Measurements from ENCODE around the gene SPRN.
"Not testable (repeated sequence)": the region's sequence is repeated elsewhere in the genome, so short reads cannot be mapped to it uniquely, and the experiment has no call there.

Gene SPRN

GRCh38 chr10:133456041-133456951, 31.9 kb upstream of the SPRN start:
- DNase-seq (ENCODE audit: low read depth), result no peak

- no peak for DNase-seq (ENCODE audit: low read depth)
Observed at GRCh38 chr10:133455611-133456031, 31.2 kb upstream of the SPRN start.

GRCh38 chr10:133455196-133455595, 30.8 kb upstream of the SPRN start:
- no peak for DNase-seq (ENCODE audit: low read depth)

GRCh38 chr10:133454204-133454893, 29.9 kb upstream of the SPRN start:
- DNase-seq (ENCODE audit: low read depth), result no peak

GRCh38 chr10:133453516-133454203, 29.2 kb upstream of the SPRN start, which contains the start of gene SCART1:
TSS of gene SCART1 (plus strand) at chr10:133453945. CDS start at chr10:133453998, 53 bp downstream.
- no peak for DNase-seq (ENCODE audit: low read depth)

- no peak for DNase-seq (ENCODE audit: low read depth)
Observed at GRCh38 chr10:133452453-133452852, 28.0 kb upstream of the SPRN start.

GRCh38 chr10:133451346-133451745, 26.9 kb upstream of the SPRN start:
- no peak for DNase-seq (ENCODE audit: low read depth)

- no peak for DNase-seq (ENCODE audit: low read depth)
Observed at GRCh38 chr10:133448120-133448519, 23.7 kb upstream of the SPRN start.

GRCh38 chr10:133446979-133447378, 22.6 kb upstream of the SPRN start:
- DNase-seq (ENCODE audit: low read depth), result no peak

GRCh38 chr10:133445751-133446708, 21.6 kb upstream of the SPRN start:
- no peak for DNase-seq (ENCODE audit: low read depth)

GRCh38 chr10:133445268-133445732, 20.9 kb upstream of the SPRN start:
- DNase-seq (ENCODE audit: low read depth), result no peak

- DNase-seq (ENCODE audit: low read depth), result no peak
Observed at GRCh38 chr10:133444342-133445267, 20.2 kb upstream of the SPRN start.

- no peak for DNase-seq (ENCODE audit: low read depth)
Observed at GRCh38 chr10:133442967-133443924, 18.8 kb upstream of the SPRN start.

- no peak for DNase-seq (ENCODE audit: low read depth)
Observed at GRCh38 chr10:133442191-133442966, 18.0 kb upstream of the SPRN start.

- DNase-seq (ENCODE audit: low read depth), result no peak
Observed at GRCh38 chr10:133441780-133442179, 17.4 kb upstream of the SPRN start.

- DNase-seq (ENCODE audit: low read depth), result not testable (repeated sequence)
Observed at GRCh38 chr10:133441356-133441755, 16.9 kb upstream of the SPRN start.

- no peak for DNase-seq (ENCODE audit: low read depth)
Observed at GRCh38 chr10:133440633-133441285, 16.3 kb upstream of the SPRN start.

Measured in stimulated activated CD8-positive, alpha-beta memory T cell treated with anti-CD3 and anti-CD28 coated beads, Interleukin-12 subunit alpha, Interleukin-12 subunit beta, amount 100 ng/mL, for 1 hour (primary cell).